HEK293T (cell line): ENCODE data around the gene WNK4.
A peak's percentile ranks its signal among the peaks of the same experiment; 100 is the strongest.

Source experiments
- CTCF ChIA-PET: fragments of 350-600 bp; formaldehyde crosslinking; extraction: SDS; loops from one replicate; lab custom pipeline; 2021; ENCODE audit warnings: antibody characterized with exemption, inconsistent platforms; lab: Yijun Ruan, JAX
- POLR2A ChIA-PET: fragments of 350-600 bp; formaldehyde crosslinking; extraction: SDS; loops from one replicate; lab custom pipeline; 2020; ENCODE audit warnings: antibody characterized with exemption, inconsistent platforms; lab: Yijun Ruan, JAX
- DNase-seq: peaks from one replicate; pipeline ENCODE4 v3.0.0; 2012; ENCODE audit warnings: mixed read lengths; ENCODE audit errors: extremely low spot score
- ARNT ChIP-seq: fragments of 450-650 bp; IDR thresholded peaks from 2 replicates; pipeline ENCODE4 v1.6.1; 2017; ENCODE audit warnings: mild to moderate bottlenecking
- BHLHE40 ChIP-seq: fragments of 450-650 bp; IDR thresholded peaks from 2 replicates; pipeline ENCODE4 v1.6.1; 2016; ENCODE audit warnings: mild to moderate bottlenecking, moderate library complexity, borderline replicate concordance
- CTBP1 ChIP-seq: fragments of 450-650 bp; IDR thresholded peaks from 2 replicates; pipeline ENCODE4 v1.6.1; 2016; ENCODE audit warnings: borderline replicate concordance
- ELF4 ChIP-seq: fragments of 450-650 bp; IDR thresholded peaks from 2 replicates; pipeline ENCODE4 v1.6.1; 2017; ENCODE audit warnings: antibody characterized with exemption
- FOXA1 ChIP-seq: fragments of 450-650 bp; IDR thresholded peaks from 2 replicates; pipeline ENCODE4 v1.6.1; 2016; ENCODE audit warnings: mild to moderate bottlenecking
- FOXK2 ChIP-seq: fragments of 450-650 bp; IDR thresholded peaks from 2 replicates; pipeline ENCODE4 v1.6.1; 2016; ENCODE audit warnings: mild to moderate bottlenecking
- FOXM1 ChIP-seq: fragments of 450-650 bp; IDR thresholded peaks from 2 replicates; pipeline ENCODE4 v1.6.1; 2017; ENCODE audit warnings: mild to moderate bottlenecking, borderline replicate concordance
- HDGF ChIP-seq: fragments of 450-650 bp; IDR thresholded peaks from 2 replicates; pipeline ENCODE4 v1.6.1; 2017; ENCODE audit warnings: antibody characterized with exemption, borderline replicate concordance
- L3MBTL2 ChIP-seq: fragments of 450-650 bp; conservative IDR thresholded peaks from 2 replicates; pipeline ENCODE4 v1.6.1; 2016; ENCODE audit warnings: mild to moderate bottlenecking
- LEF1 ChIP-seq: fragments of 450-650 bp; IDR thresholded peaks from 2 replicates; pipeline ENCODE4 v1.6.1; 2017; ENCODE audit warnings: mild to moderate bottlenecking, borderline replicate concordance
- NFRKB ChIP-seq: fragments of 450-650 bp; IDR thresholded peaks from 2 replicates; pipeline ENCODE4 v1.6.1; 2016; ENCODE audit warnings: mild to moderate bottlenecking, moderate library complexity
- PKNOX1 ChIP-seq: fragments of 450-650 bp; IDR thresholded peaks from 2 replicates; pipeline ENCODE4 v1.6.1; 2016
- SP1 ChIP-seq: fragments of 450-650 bp; IDR thresholded peaks from 2 replicates; pipeline ENCODE4 v1.6.1; 2017
- SUZ12 ChIP-seq: fragments of 450-650 bp; IDR thresholded peaks from 2 replicates; pipeline ENCODE4 v1.6.1; 2016; ENCODE audit warnings: mild to moderate bottlenecking
- TARDBP ChIP-seq: fragments of 450-650 bp; IDR thresholded peaks from 2 replicates; pipeline ENCODE4 v1.6.1; 2016
- ZNF384 ChIP-seq: fragments of 450-650 bp; IDR thresholded peaks from 2 replicates; pipeline ENCODE4 v1.6.1; 2016

The WNK4 gene

GRCh38 chr17:42806249-42806648 is 25.8 kb downstream of the WNK4 start:
- POLR2A ChIA-PET: interaction anchor here (0.9 kb wide), 2 partner anchors 18 to 240 kb away, joined by 3 read pairs; partner anchors contain the start of genes BECN1 and MLX
- CTCF ChIA-PET: no interaction called here

GRCh38 chr17:42809250-42809649 is 28.8 kb downstream of the WNK4 start:
- no peak for TF ChIP-seq ZNF384
- TF ChIP-seq FOXK2: no peak
- TF ChIP-seq HDGF: no peak
- TF ChIP-seq CTBP1: no peak
- no peak for TF ChIP-seq SUZ12
- no peak for TF ChIP-seq L3MBTL2
- TF ChIP-seq LEF1: no peak
- no peak for TF ChIP-seq NFRKB
- TF ChIP-seq PKNOX1: no peak
- no peak for TF ChIP-seq SP1
- no peak for TF ChIP-seq TARDBP
- no peak for TF ChIP-seq FOXA1
- no peak for TF ChIP-seq ARNT
- ChIA-PET CTCF (no interaction called here), POLR2A (interaction anchor here (0.9 kb wide), 1 partner anchor 15 kb away, joined by 4 read pairs; the partner anchor contains the start of gene BECN1)
- no peak for DNase-seq

More at GRCh38 chr17:42806249-42806648, 25.8 kb downstream of the WNK4 start:
- no peak for DNase-seq
- TF ChIP-seq ARNT (no peak), SP1 (no peak), BHLHE40 (no peak), LEF1 (no peak), PKNOX1 (no peak), FOXK2 (no peak)

GRCh38 chr17:42814633-42815399 is 34.4 kb downstream of the WNK4 start:
- ChIA-PET CTCF (interaction anchor here (0.6 to 1.4 kb wide), 4 partner anchors 8 to 125 kb away, joined by 3 to 5 read pairs (median 4); no protein-coding TSS in a partner anchor), POLR2A (interaction anchor here (0.9 to 1.4 kb wide), 4 partner anchors 9 to 279 kb away, joined by 4 to 5 read pairs (median 4); partner anchors contain the start of genes BECN1 and NAGLU)
- no peak for TF ChIP-seq LEF1
- no peak for TF ChIP-seq TARDBP
- TF ChIP-seq FOXM1: no peak
- TF ChIP-seq NFRKB: no peak
- no peak for TF ChIP-seq ZNF384
- no peak for TF ChIP-seq PKNOX1
- no peak for TF ChIP-seq HDGF
- no peak for TF ChIP-seq SUZ12
- no peak for TF ChIP-seq ARNT
- TF ChIP-seq FOXA1: no peak
- TF ChIP-seq CTBP1: no peak
- no peak for TF ChIP-seq FOXK2
- TF ChIP-seq BHLHE40: no peak
- no peak for TF ChIP-seq ELF4
- TF ChIP-seq L3MBTL2: no peak
- DNase-seq: no peak

GRCh38 chr17:42817866-42818265 is 37.5 kb downstream of the WNK4 start:
- no peak for TF ChIP-seq FOXM1
- TF ChIP-seq HDGF: no peak
- no peak for DNase-seq
- ChIA-PET POLR2A (interaction anchor here (0.8 kb wide), 1 partner anchor 16 kb away, joined by 3 read pairs; no protein-coding TSS in a partner anchor), CTCF (interaction anchor here (1.4 kb wide), 1 partner anchor 111 kb away, joined by 3 read pairs; no protein-coding TSS in a partner anchor)

- ChIA-PET CTCF (interaction anchor here (1.4 kb wide), 1 partner anchor 111 kb away, joined by 3 read pairs; no protein-coding TSS in a partner anchor), POLR2A (interaction anchor here (0.8 to 2.5 kb wide), 2 partner anchors 15 kb away, joined by 3 to 12 read pairs; partner anchors contain the start of gene PSME3)
- no peak for DNase-seq
- TF ChIP-seq FOXM1 (no peak), LEF1 (no peak), CTBP1 (no peak), FOXK2 (no peak), NFRKB (no peak), SUZ12 (no peak), HDGF (no peak), FOXA1 (no peak), SP1 (no peak), L3MBTL2 (no peak)
Measured at GRCh38 chr17:42818379-42818778, 38.0 kb downstream of the WNK4 start.

GRCh38 chr17:42819939-42820535 is 39.6 kb downstream of the WNK4 start:
- ChIA-PET POLR2A (interaction anchor here (1.0 to 2.5 kb wide), 3 partner anchors 13 to 178 kb away, joined by 4 to 12 read pairs (median 4); partner anchors contain the start of genes PSME3 and VPS25), CTCF (interaction anchor here (0.6 to 1.2 kb wide), 7 partner anchors 8 to 1518 kb away, joined by 3 to 7 read pairs (median 4); no protein-coding TSS in a partner anchor)
- DNase-seq: peak; percentile 74
- TF ChIP-seq PKNOX1 (peak; percentile 92), ARNT (no peak), FOXK2 (no peak)
